Measurements from ENCODE around the gene TDRD1.

Gene TDRD1

DNA sequence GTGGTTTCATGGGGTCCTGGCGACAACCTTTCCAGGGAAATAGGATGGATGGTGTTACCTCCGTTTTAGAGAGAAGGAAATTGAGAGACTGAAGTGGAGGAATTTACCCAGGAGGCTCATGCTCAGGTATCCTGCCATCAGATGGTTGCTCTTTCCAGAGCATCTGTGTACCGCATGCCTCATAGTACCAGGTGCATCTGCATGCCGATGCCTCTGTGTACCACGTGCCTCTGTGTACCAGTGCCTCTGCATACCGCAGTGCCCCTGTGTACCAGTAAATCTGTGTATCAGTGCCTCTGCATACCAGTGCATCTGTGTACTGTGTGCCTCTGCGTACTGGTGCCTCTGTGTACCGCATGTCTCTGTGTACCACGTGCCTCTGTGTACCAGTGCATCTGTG lies 63.1 kb downstream of the TDRD1 start:
- DNase-seq = no peak

DNA sequence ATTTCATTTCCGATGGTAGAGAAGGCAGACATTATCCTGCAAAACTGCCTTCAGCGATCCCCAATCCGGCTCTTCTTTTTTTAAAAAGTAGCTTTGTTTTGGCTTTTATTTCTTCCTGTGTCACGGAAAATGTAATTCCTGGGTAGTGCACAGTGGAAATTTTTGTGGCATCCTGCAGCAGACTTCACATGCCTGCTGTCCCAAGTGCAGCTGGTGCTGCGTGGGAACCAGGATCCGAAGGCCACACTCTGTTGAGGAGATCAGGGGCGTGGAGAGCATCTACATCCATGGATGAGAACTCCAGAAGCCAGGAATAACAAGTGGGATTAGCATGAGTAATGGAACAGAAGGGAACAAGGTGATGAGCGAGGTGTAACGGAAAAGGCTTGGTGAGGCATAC lies 64.5 kb downstream of the TDRD1 start:
- DNase-seq = no peak

DNA sequence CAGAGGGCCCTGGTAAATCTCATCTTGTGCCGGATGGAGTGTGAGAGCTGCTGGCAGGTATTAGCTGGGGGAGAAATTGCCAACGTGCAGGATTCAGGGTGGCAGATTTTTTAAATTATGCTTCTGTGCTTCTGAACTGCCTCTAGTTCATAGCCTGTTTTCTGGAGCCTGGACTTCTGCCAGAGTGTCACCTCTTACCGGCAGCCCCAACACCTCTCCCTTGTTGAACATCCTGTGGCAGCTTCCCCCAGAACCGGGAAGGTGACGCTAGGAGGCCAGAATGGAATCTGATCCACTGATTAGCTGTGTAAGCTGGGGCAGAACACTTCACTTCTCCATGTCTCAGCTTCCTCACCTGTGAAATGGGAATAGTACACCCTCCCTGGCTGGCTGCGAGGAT lies 65.0 kb downstream of the TDRD1 start:
- no peak for DNase-seq

DNA sequence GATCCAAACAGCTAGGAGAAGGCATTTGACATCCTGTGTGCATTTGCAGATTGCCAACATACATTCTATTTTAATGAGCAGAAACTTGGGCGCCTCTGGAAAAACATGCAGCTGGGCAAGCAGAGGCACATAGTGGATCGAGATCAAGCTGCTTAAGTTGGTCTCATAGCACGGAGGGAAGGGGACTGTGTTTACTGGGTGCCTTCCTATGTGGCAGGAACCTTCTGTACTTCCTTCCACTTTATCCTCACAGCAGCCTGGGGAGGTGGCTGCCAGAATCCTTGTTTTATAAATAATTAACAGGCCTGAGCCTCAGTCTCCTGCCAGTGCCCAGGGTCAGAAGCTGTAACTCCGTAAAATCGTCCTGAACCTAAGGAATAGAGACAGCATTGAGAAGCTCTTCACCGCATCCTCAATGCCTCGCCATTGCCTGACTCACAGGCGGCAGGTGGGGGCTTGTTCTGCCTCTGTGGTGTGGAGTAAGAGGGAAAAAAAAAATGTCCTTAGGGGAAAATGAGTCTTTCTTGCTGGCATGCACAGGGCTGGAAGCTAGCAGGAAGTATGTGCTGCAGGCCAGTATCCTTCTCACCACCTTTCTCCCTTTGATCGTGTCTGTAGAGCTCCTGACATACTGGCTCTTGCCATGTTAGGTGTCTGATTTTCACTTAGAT lies 66.1 kb downstream of the TDRD1 start:
- no peak for DNase-seq

GRCh38 chr10:114246679-114247305 lies 67.6 kb downstream of the TDRD1 start:
- DNase-seq = no peak

- DNase-seq = peak; percentile 7
Measured at GRCh38 chr10:114250236-114250635, 71.1 kb downstream of the TDRD1 start.

GRCh38 chr10:114250716-114251115 lies 71.6 kb downstream of the TDRD1 start:
- no peak for DNase-seq

DNA sequence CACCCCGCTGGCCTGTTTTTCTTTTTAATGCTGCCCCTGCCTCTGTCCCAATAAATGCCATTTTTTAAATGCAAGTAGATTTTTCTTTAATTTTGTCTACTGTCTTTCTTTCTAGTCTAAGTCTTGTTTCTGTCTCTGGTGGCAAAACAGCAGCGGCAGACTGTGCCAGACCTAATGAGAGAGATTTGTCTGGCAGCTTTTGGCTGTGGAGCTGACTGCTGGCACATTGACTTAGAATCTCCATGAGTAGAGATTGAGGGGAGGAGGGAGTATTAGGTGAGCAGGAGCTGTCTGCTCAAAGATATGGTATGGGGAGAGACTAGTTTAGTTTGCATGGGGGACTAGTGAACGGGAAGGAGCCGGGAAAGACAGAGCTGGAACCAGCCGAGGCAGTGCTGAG lies 72.9 kb downstream of the TDRD1 start:
- no peak for DNase-seq

GRCh38 chr10:114252883-114253282 lies 73.7 kb downstream of the TDRD1 start:
- no peak for DNase-seq

- no peak for DNase-seq
Measured at GRCh38 chr10:114255227-114255626, 76.1 kb downstream of the TDRD1 start.

DNA sequence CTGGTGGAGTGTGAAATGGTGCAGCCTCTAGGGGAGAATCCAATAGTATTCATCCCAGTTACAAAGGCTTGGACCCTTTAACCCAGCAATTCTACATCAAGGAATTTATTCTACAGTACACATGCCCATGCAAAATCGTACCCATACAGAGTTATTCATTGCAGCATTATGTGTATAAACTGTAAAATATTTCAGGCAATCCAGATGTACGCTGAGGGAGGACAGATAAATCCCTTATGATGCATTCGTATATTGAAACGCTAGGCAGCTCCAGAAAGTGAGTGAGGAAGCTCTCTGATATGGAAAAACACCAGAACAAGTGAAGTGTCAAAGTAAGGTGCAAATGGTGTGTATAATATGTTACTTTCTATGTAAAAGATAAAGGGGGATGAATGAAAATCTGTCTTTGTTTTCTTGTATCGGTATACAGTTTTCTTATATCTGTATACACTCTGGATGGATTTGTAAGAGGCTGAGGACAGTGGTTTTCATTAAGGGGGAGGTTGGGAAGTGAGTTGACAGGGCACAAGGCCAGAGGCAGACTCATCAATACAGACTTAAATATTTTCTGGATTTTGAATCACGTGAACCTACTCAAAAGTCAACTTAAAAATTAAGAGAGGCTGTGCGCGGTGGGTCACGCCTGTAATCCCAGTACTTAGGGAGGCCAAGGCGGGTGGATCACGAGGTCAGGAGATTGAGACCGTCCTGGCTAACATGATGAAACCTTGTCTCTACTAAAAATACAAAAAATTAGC lies 77.0 kb downstream of the TDRD1 start:
- DNase-seq = no peak

DNA sequence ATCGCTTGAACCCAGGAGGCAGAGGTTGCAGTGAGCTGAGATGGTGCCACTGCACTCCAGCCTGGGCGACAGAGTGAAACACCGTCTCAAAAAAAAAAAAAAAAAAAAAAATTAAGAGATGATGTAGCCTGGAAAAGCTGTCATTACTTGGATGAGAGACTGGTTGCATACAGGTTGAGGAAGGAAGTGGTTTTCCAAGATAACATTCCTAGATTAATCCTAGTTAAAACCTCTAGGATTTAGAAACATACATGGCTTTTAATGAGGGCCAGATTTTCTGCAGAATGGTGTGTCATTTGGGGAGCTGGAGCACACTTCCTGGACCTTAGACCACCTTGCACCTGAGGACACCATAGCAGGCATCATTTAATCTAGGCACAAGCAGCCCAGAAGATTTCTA lies 77.7 kb downstream of the TDRD1 start:
- no peak for DNase-seq

DNA sequence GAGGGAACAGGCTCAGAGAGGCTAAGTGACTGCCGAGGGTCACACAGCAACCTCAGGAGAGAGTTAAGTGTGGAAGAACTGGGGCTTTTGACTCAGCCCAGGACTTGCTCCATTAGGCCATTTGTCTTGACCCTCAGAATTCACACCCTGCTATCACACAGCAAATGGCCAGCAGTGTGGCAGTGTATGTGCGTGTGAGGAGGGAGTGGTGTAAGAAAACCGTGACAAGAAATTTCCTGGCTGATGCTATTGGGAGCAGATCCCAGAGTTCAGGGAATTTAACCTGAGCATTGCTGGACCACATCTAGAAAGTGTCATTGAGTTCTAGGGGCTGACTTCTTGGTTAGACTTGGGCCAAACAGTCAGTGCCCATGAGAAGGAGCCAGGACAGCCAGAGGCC lies 78.3 kb downstream of the TDRD1 start:
- DNase-seq = no peak

DNA sequence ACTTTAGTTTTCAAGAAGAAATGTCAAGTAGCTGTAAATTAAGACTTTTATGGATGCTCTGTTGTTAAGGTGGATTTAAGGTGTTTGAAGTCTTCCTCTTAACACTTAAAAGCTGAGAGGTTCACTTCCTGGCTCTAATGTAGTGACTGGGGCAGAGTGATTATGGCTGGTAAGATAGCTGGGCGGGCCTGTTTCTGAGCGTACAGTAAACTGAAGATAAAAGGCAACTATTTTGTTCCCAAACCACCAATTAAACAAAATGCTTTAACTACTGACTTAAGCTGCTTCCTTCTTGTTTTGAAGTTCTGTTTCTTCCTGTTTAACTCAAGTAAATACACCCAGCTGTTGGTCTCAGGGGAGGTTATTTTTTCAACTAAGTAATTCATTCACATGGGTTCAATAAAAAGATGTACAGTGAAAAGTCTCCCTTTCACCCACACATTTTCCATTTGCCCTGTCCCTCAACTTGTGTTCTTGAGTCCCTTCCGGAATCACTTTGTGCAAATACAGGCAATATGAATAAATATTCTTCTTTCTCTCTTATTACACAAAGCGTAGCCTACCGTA lies 79.2 kb downstream of the TDRD1 start:
- DNase-seq = no peak

GRCh38 chr10:114259824-114260223 lies 80.7 kb downstream of the TDRD1 start:
- no peak for DNase-seq

DNA sequence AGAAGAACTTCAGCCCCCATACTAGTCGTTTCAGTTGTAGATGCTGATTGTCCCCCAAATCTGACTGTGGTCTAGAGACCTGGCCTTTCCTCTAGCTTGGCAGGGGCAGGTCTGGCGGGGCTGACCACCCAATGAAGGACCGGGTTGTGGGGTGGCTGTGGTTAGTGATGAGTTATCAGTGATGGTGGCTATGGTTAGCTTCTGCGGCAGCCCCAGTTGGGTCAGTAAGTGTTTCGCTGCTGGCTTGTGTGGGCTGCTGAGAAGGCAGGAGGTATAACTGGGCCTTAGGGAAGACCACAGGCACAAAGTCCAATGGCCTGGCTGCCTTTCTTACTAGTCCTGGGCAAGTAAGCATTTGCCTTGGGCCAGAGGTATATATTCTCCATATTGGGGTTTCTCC lies 81.2 kb downstream of the TDRD1 start:
- no peak for DNase-seq

DNA sequence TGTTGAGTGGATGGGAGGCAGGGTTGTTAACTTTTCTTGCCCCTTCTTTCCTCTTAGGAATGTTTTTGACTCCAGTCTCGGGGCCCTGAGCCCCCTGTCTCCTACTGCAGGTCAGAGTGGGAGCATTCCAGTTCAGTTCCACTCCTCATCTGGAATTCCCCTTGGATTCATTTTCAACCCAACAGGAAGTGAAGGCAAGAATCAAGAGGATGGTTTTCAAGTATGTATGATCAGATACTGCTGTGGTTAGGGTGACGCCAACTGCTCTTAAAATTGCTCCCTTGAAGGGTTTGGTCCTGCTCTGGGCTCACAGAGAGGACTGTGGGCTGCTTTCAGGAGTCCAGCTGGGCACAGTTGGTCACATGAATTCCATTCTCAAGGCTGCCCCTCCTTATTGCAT lies 81.9 kb downstream of the TDRD1 start:
- no peak for DNase-seq

DNA sequence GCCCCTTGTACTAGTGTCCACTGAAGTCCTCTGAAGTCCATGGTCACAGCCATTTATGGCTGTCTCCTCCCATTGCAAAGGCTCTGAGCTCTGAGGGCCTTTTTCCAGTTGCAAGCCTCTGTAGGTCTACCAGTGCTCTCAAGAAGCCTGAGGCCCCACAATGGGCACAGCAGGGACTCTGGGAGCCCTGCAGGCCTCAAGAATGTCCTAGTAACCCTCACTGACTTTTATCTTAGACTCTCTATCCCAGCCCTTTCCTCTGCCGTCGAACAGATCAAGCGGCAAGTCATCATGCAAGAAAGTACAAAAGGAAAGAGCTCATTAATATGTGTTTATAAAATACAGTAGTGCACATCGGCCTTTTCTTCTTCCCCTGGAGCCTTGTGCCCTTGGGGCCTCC lies 83.3 kb downstream of the TDRD1 start:
- no peak for DNase-seq

DNA sequence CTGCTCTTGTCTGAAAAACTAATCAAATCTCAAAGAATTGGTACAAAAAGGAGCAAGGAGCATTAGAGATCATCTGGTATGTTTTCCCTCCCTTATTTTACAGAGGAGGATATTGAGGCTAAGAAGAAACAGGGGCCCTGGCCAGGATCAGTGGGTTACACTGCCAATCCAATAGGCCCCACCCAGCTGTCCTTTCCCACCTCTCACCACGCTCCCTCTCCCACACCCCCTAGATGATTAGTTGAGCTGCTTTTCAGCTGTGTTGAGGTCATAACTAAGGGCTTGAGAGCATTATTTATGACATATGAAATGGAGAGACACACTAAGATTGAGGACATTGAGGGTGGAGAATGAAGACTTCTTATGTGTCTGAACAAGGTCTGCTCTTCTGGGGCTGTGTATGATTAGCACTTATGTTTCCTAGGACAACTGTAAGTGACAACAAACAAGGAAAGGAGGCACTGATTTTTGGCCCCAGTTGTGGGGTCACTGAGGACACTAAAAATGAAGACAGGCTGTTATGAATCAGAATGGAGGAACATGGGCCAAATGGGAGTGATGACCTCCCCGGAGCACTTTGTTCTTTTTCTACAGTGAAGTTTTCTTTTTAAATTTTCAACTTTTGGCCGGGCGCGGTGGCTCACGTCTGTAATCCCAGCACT lies 86.4 kb downstream of the TDRD1 start:
- no peak for DNase-seq

GRCh38 chr10:114266521-114266920 lies 87.4 kb downstream of the TDRD1 start:
- DNase-seq = peak; percentile 68

DNA sequence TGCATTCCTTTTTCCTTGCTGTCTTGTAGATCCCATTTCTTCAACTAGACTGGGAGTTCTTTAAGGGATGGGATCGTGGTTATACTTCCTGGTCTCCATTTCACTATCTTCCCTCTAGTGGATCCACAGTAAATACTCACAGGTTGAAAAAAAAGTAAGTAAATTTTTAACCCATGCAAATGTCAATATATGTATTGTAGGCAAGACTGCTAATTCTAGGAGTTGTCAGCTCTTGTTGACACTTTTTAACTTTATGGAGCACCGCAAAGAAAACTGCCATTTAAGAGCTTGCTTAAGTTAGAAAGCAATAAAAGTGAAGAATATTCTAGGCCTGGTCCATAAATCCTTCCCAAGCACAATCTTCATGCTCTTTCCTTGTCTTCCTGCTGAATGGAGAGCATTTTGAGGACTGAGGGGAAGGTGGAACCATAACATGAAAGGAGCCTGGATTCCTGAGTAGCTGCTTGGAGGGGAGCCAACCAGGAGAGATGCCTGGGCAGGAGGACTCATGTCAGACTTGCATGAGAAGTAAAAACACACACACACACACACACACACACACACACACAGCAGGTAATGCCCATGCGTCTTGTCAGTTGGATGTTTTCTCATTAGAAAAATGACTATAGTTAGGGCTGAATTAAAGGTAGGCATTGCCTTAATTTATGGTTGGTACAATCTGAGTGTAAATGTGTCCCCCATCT lies 92.1 kb downstream of the TDRD1 start:
- peak; percentile 36 for DNase-seq

- DNase-seq = no peak
Measured at GRCh38 chr10:114271779-114272167, 92.6 kb downstream of the TDRD1 start.

DNA sequence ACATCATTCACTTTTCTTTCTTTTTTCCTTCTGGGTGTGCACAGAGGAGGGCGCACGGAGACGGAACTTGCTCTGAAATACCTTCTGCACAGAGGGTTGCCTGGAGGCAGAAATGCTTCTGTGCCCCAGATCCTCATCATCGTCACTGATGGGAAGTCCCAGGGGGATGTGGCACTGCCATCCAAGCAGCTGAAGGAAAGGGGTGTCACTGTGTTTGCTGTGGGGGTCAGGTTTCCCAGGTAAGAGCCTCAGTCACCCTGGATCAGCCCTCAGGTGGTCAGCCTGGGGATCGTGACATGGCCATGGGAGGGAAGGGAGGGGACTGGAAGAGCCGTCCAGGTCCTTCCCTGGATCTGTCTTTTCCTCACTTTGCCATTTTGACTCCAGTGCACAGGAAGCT lies 93.5 kb downstream of the TDRD1 start:
- DNase-seq = no peak

Measured in DMS79 treated with DMSO at 0.1 percent for 48 hours (cell line).